ENCODE data around the gene LAMTOR4. TPM values are rescaled to one million over a fixed set of nuclear protein-coding genes. Genes with fewer than 3 reads are reported as not detected.

The LAMTOR4 gene
- total RNA-seq, 4 donors from 2014 or later = 97.6 to 141 (median 127) TPM

DNA sequence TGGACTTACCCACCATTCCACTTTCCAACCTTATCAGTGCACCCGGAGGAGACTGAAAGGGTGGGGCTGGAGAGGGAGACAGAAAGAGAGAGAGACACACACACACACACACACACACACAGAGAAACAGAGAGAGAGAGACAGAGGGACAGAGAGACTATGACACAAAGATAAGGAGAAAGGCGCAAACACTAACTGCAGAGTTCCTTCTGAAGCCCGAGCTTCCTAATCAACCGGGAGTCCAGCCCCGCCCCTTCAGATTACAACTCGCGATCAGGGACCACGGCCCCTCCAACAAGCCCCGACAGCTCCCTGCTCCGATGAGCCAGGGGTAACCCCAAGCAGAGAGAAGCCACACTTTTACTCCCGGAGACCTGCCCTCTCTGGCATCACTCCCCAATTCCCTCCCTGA, 19.2 kb downstream of the LAMTOR4 start:
- H3K9me3 ChIP-seq = no peaks in the 10 kb centered on the region
- peak overlapping the region; percentile 38 to 53 (median 46) for H3K4me3 ChIP-seq
- peak overlapping the region; percentile 49 to 63 (median 56) for H3K27ac ChIP-seq
- in situ Hi-C loops (cut with MboI; ENCODE audit: low sequenced_read_pairs in 4 of 4) (loop anchor here in 1 of 4 donors (25.0 kb wide), 1 partner anchor 169 kb away; no protein-coding TSS in a partner anchor), intact Hi-C loops (cut with DNase I; ENCODE audit: low total_unique reads) (no loop called here)
- peaks cover 8 to 44% (median 40%) of the 10 kb centered on the region in 3 donors for H3K27me3 ChIP-seq
- H3K36me3 ChIP-seq = no peaks in the 10 kb centered on the region
- TF ChIP-seq, protein P1, sequence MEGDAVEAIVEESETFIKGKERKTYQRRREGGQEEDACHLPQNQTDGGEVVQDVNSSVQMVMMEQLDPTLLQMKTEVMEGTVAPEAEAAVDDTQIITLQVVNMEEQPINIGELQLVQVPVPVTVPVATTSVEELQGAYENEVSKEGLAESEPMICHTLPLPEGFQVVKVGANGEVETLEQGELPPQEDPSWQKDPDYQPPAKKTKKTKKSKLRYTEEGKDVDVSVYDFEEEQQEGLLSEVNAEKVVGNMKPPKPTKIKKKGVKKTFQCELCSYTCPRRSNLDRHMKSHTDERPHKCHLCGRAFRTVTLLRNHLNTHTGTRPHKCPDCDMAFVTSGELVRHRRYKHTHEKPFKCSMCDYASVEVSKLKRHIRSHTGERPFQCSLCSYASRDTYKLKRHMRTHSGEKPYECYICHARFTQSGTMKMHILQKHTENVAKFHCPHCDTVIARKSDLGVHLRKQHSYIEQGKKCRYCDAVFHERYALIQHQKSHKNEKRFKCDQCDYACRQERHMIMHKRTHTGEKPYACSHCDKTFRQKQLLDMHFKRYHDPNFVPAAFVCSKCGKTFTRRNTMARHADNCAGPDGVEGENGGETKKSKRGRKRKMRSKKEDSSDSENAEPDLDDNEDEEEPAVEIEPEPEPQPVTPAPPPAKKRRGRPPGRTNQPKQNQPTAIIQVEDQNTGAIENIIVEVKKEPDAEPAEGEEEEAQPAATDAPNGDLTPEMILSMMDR (IDR thresholded peaks at IDR 0.05 in 4 of 5, conservative IDR thresholded peaks at IDR 0.05 in 1 of 5) = no peak
- no peak for TF ChIP-seq POLR2A (IDR thresholded peaks at IDR 0.05)
- ATAC-seq = peak; percentile 22 to 35
- no peak for DNase-seq
- peaks cover 2 to 9% of the 10 kb centered on the region in 2 donors for H3K4me1 ChIP-seq

DNA sequence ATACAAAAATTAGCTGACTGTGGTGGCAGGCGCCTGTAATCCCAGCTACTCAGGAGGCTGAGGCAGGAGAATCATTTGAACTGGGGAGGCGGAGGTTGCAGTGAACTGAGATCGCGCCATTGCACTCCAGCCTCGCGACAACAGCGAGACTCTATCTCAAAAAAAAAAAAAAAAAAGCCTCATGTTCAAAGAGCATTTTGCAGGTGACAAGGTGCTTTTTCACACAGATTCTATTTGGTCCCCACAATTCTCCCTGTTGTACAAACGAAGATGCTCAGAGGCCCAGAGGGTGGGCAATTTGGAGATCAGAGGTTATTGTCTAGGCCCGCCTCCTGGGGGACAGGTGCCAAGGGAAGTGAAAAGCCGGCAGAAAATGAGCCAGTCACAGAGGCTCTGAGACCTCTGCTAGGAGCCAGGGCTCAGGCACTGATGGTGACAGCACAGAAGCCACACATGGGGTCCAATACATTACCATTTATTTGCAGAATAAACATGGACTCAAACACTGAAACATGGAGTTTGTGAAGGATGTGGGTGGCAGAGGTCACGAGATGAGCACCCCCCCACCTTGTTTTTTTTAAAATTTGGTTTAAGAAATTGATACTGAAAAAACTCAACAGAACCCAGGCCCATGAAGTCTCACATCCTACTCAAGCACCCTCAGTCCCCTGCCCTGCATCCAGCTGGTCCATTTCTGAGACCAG, 20.6 kb downstream of the LAMTOR4 start:
- Histone ChIP-seq H3K4me1 (peaks cover 2 to 9% of the 10 kb centered on the region in 2 donors), H3K27ac (peak overlapping the region in 2 of 4 donors; percentile 49 to 59)
- in situ Hi-C loops (cut with MboI; ENCODE audit: low sequenced_read_pairs in 4 of 4) = loop anchor here in 1 of 4 donors (25.0 kb wide), 1 partner anchor 168 kb away; no protein-coding TSS in a partner anchor

DNA sequence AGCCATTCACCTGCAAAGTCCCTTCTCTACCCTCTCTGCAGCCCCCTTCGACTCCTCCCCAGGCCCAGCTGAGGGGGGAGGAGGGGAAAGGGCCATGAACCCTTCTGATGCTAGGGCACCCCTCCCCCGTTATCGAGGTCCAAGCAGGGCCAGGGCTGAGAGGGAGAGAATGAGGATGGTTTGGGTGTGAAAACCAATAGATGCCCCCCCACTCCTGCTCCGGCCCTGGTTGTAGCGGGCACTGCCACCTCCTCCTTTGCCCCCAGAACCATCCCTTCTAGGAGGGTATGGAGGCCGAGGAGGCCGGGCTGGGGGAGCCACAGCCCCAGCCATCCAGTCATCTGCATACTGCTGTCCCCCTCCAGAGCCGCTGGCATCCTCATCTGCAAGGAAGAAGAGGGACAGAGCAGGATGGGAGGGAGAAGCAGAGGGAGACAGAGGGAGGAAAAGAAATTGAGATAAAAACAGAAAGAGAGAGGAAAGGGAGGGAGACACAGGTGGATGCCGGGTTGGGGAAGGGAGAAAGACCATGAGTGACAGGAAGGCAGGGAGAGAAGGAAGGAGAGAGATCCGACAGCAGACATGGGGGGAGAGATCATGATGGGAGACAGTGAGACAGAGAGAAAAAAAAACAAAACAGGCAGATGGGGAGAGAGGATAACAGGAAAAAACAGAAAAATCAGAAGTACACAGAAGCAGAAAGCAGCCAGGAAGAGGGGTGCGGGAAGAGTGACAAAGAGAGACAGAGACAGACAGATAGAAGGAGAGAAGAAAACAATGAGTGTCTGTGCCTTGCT, 21.6 kb downstream of the LAMTOR4 start:
- ATAC-seq = no peak
- Histone ChIP-seq H3K9me3 (no peaks in the 10 kb centered on the region), H3K36me3 (no peaks in the 10 kb centered on the region), H3K27me3 (peaks cover 12 to 48% (median 46%) of the 10 kb centered on the region in 3 donors), H3K4me1 (peaks cover 2 to 9% of the 10 kb centered on the region in 2 donors), H3K4me3 (no peak overlapping the region), H3K27ac (no peak overlapping the region)
- DNase-seq = no peak
- in situ Hi-C loops (cut with MboI; ENCODE audit: low sequenced_read_pairs in 4 of 4) = loop anchor here in 1 of 4 donors (25.0 kb wide), 1 partner anchor 167 kb away; no protein-coding TSS in a partner anchor
- TF ChIP-seq, protein P1 (IDR thresholded peaks at IDR 0.05 in 4 of 5, conservative IDR thresholded peaks at IDR 0.05 in 1 of 5) = no peak
- no peak for TF ChIP-seq POLR2A (IDR thresholded peaks at IDR 0.05)
- intact Hi-C loops (cut with DNase I; ENCODE audit: low total_unique reads) = no loop called here

More for the DNA sequence above, 20.6 kb downstream of the LAMTOR4 start:
- Histone ChIP-seq H3K9me3 (no peaks in the 10 kb centered on the region), H3K36me3 (no peaks in the 10 kb centered on the region), H3K27me3 (peaks cover 12 to 48% (median 46%) of the 10 kb centered on the region in 3 donors), H3K4me3 (no peak overlapping the region)
- intact Hi-C loops (cut with DNase I; ENCODE audit: low total_unique reads) = no loop called here
- TF ChIP-seq, protein P1 (IDR thresholded peaks at IDR 0.05 in 4 of 5, conservative IDR thresholded peaks at IDR 0.05 in 1 of 5) = no peak
- no peak for TF ChIP-seq POLR2A (IDR thresholded peaks at IDR 0.05)
- ATAC-seq = no peak
- no peak for DNase-seq

- intact Hi-C loops (cut with DNase I; ENCODE audit: low total_unique reads) = no loop called here
- Histone ChIP-seq H3K27me3 (peaks cover 12 to 48% (median 46%) of the 10 kb centered on the region in 3 donors), H3K4me3 (peak overlapping the region in 2 of 4 donors; percentile 7 to 8), H3K4me1 (peaks cover 2 to 9% of the 10 kb centered on the region in 2 donors), H3K27ac (no peak overlapping the region), H3K36me3 (no peaks in the 10 kb centered on the region), H3K9me3 (no peaks in the 10 kb centered on the region)
- in situ Hi-C loops (cut with MboI; ENCODE audit: low sequenced_read_pairs in 4 of 4) = loop anchor here in 1 of 4 donors (25.0 kb wide), 1 partner anchor 166 kb away; no protein-coding TSS in a partner anchor
- TF ChIP-seq, protein P1 (IDR thresholded peaks at IDR 0.05 in 4 of 5, conservative IDR thresholded peaks at IDR 0.05 in 1 of 5) = no peak
- no peak for TF ChIP-seq POLR2A (IDR thresholded peaks at IDR 0.05)
- DNase-seq (no peak), ATAC-seq (no peak)
Observed at GRCh38 chr7:100171087-100171681, 22.5 kb downstream of the LAMTOR4 start.
